Tibial artery (tissue), 4 donors: Measurements from ENCODE around the gene ZNF774.

Experiments used
- DNase-seq, 2 donors: peaks; one replicate each; pipeline ENCODE4 v3.0.0-alpha.2; 2019
- H3K27ac ChIP-seq, 2 donors: fragments of 200-600 bp; sonication (generic) in 1 of 2; 1 replicate in 1 of 2; 2 replicates in 1 of 2; pipeline ENCODE4 v1.5.1; 2018 to 2019; ENCODE audit warnings: mild to moderate bottlenecking in 1 of 2
- H3K27me3 ChIP-seq, 2 donors: fragments of 200-600 bp; sonication (generic) in 1 of 2; one replicate each; pipeline versions ENCODE4 v1.5.1 to v1.6.0; 2016 to 2019
- H3K36me3 ChIP-seq, 3 donors: fragments of 200-600 bp; sonication (generic) in 2 of 3; one replicate each; pipeline ENCODE4 v1.5.1; 2016 to 2019; ENCODE audit warnings: mild to moderate bottlenecking in 2 of 3
- H3K4me1 ChIP-seq, 4 donors: fragments of 200-600 bp; sonication (generic) in 2 of 4; 1 replicate in 3 of 4; 2 replicates in 1 of 4; pipeline ENCODE4 v1.5.1; 2016 to 2019
- H3K4me3 ChIP-seq, 2 donors: fragments of 200-600 bp; sonication (generic) in 1 of 2; 1 replicate in 1 of 2; 2 replicates in 1 of 2; pipeline ENCODE4 v1.5.1; 2018 to 2019; ENCODE audit warnings: mild to moderate bottlenecking in 2 of 2
- H3K9me3 ChIP-seq, 3 donors: fragments of 200-600 bp; sonication (generic) in 1 of 3; one replicate each; pipeline ENCODE4 v1.5.1; 2016 to 2019
- CTCF ChIP-seq, 2 experiments: fragments of 200-600 bp in 1 of 2; fragments of 450-650 bp in 1 of 2; IDR thresholded peaks; one replicate each; pipeline ENCODE4 v1.5.1; 2017 to 2019; ENCODE audit warnings: antibody characterized with exemption in 2 of 2, mild to moderate bottlenecking in 1 of 2, moderate library complexity in 1 of 2
- intact Hi-C: fragments of 100-400 bp; cut with DNase I; formaldehyde crosslinking; loops from one replicate; pipeline ENCODE4 v1.15.0; 2023; ENCODE audit warnings: low total_unique reads

Gene ZNF774

GRCh38 chr15:90315278-90315982 lies 36.7 kb upstream of the ZNF774 start:
- Histone ChIP-seq H3K36me3 (no peaks in the 10 kb centered on the region), H3K27ac (peak overlapping the region; percentile 75 to 80), H3K4me1 (peaks cover 0 to 54% (median 20%) of the 10 kb centered on the region in 4 donors), H3K4me3 (peak overlapping the region in 1 of 2 donors; percentile 4), H3K27me3 (no peaks in the 10 kb centered on the region), H3K9me3 (no peaks in the 10 kb centered on the region)
- DNase-seq = peak; percentile 91 to 96
- no peak for TF ChIP-seq CTCF (IDR thresholded peaks at IDR 0.05)
- intact Hi-C loops = no loop called here

GRCh38 chr15:90316139-90316538 lies 35.9 kb upstream of the ZNF774 start:
- Histone ChIP-seq H3K9me3 (no peaks in the 10 kb centered on the region), H3K27ac (peak overlapping the region; percentile 75 to 80), H3K4me3 (peak overlapping the region in 1 of 2 donors; percentile 4), H3K27me3 (no peaks in the 10 kb centered on the region), H3K4me1 (peaks cover 0 to 58% (median 22%) of the 10 kb centered on the region in 4 donors), H3K36me3 (no peaks in the 10 kb centered on the region)
- TF ChIP-seq CTCF (IDR thresholded peaks at IDR 0.05) = no peak
- intact Hi-C loops = no loop called here
- no peak for DNase-seq

GRCh38 chr15:90318591-90318990 lies 33.5 kb upstream of the ZNF774 start:
- Histone ChIP-seq H3K4me1 (peaks cover 0 to 61% (median 23%) of the 10 kb centered on the region in 4 donors), H3K4me3 (no peak overlapping the region), H3K27ac (peak overlapping the region in 1 of 2 donors; percentile 77), H3K9me3 (no peaks in the 10 kb centered on the region), H3K36me3 (no peaks in the 10 kb centered on the region), H3K27me3 (no peaks in the 10 kb centered on the region)
- DNase-seq = no peak
- intact Hi-C loops = no loop called here
- no peak for TF ChIP-seq CTCF (IDR thresholded peaks at IDR 0.05)

GRCh38 chr15:90320062-90320884 lies 31.8 kb upstream of the ZNF774 start:
- DNase-seq = peak; percentile 68 to 88
- H3K27me3 ChIP-seq = no peaks in the 10 kb centered on the region
- peak overlapping the region; percentile 66 to 77 for H3K27ac ChIP-seq
- peak; percentile 99 for TF ChIP-seq CTCF (IDR thresholded peaks at IDR 0.05)
- peaks cover 0 to 46% (median 15%) of the 10 kb centered on the region in 4 donors for H3K4me1 ChIP-seq
- no peaks in the 10 kb centered on the region for H3K9me3 ChIP-seq
- no peaks in the 10 kb centered on the region for H3K36me3 ChIP-seq
- intact Hi-C loops = no loop called here
- H3K4me3 ChIP-seq = peak overlapping the region in 1 of 2 donors; percentile 23

GRCh38 chr15:90320885-90321278 lies 31.2 kb upstream of the ZNF774 start:
- DNase-seq = no peak
- Histone ChIP-seq H3K27me3 (no peaks in the 10 kb centered on the region), H3K4me3 (no peak overlapping the region), H3K27ac (peak overlapping the region; percentile 66 to 77), H3K36me3 (no peaks in the 10 kb centered on the region), H3K4me1 (peaks cover 0 to 42% (median 13%) of the 10 kb centered on the region in 4 donors), H3K9me3 (no peaks in the 10 kb centered on the region)
- no peak for TF ChIP-seq CTCF (IDR thresholded peaks at IDR 0.05)
- intact Hi-C loops = no loop called here
